Transverse colon (tissue), 3 donors: ENCODE data around the gene PHKG2.

Source experiments
- CTCF ChIP-seq, 5 experiments: fragments of 200-600 bp in 3 of 5; fragments of 450-650 bp in 2 of 5; sonication (generic) in 3 of 5; IDR thresholded peaks; 1 replicate in 2 of 5; 2 replicates in 3 of 5; pipeline ENCODE4 v1.5.1; 2016 to 2017; ENCODE audit warnings: antibody characterized with exemption in 5 of 5, inconsistent platforms in 3 of 5, mild to moderate bottlenecking in 2 of 5, moderate library complexity in 1 of 5
- POLR2A ChIP-seq: fragments of 450-650 bp; IDR thresholded peaks from one replicate; pipeline ENCODE4 v1.6.1; 2016; ENCODE audit warnings: antibody characterized with exemption, mild to moderate bottlenecking, moderate library complexity

GRCh38 chr16:30725418-30725792 is 22.8 kb upstream of the PHKG2 start:
- TF ChIP-seq POLR2A (no peak), CTCF (IDR thresholded peaks at IDR 0.05) (peak in 1 of 5 experiments; percentile 40)
